SKM-1 treated with dmso at 0.1 percent for 144 hours (cell line): ENCODE measurements around the gene UQCRHL.

Source experiments
- DNase-seq: peaks from one replicate; lab custom pipeline; 2025; ENCODE audit not compliant: unreplicated experiment; lab: John Stamatoyannopoulos, UW

Gene UQCRHL

DNA sequence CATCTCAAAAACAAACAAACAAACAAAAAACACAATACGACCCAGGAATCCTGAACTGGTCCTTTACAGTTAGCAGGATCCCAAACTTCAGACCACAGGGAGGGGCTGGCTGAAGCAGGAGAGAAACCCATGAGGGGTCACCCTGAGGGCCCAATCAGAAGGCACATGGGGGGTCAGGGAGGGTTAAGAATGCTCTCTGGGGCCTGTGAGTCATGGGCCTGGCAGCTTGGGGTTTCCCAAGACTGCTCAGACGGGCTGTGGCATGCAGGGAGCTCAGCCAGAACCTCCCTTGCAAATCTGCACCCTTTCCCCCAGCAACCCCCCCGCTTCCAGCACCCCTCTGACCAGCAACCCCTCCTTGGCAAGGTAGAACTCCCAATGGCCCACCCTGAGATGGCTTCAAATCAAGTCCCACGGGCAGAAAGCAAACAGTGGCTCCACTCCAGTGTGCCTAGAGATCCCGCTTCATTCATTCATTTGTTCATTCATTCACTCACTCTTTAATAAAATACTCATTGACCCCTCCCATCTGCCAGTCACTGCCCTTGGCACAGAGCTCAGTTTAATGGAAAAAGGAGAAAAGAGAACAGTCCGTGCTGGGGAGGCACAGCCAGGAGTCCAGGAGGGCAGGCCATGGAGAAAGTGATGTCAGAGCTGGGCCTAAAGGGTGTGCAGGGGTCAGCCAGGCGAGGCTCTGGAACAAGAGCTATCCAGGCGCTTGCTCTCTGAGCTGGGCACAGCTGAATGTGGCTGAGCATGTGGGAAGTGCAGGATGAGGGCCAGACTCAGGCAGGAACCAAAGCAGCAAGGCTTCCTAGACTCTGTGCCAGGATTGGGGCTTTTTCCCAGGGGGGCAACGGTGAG, 8.2 kb downstream of the UQCRHL start:
- no peak for DNase-seq

DNA sequence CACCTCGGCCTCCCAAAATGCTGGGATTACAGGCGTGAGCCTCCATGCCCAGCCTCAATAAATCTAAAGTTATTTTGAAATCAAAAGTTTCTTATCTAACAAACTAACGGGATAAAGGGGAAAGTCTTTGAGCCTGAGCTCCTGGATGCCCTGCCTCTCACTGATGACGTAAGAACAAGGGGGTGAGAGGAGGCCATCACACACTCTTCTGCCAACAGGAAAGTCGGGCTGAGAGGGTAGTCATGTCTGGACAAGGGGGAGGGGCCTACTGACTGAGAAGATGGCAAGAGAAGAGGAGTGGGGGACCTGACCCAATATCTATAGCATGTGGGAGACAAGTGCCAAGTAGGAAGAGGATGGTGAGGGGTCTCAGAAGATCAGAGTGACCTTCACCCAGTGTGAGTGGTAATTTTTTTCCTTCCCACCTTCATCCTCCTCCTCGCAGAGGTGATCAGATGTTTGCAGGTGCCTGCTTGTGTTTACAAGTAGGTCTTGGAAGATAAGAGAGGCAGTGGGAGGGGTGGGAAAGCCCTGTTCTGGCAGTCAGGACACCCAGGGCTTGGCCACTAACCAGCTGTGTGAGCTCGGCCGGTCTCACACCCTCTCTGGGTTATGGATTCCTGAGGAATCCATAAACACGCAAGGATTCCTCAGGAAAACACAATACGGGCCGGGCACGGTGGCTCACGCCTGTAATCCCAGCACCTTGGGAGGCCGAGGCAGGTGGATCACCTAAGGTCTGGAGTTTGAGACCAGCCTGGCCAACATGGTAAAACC, 9.6 kb downstream of the UQCRHL start:
- DNase-seq, result no peak

DNA sequence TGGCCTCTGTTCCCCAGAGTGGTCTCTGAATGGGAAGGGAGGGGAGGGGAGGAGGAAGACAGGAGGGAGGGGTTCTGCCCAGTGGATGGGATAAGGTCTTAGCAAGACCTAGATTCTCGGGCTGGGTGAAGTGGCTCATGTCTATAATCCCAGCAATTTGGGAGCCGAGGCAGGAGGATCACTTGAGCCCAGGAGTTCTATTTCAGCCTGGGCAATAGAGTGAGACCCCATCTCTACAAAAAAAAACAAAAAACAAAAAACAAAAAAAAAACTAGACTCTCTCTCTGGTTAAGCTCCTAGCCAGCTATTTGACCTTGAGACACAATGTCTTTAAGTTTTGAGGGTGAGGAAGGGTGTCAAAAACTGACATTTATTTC, 11.4 kb downstream of the UQCRHL start:
- DNase-seq, result no peak

DNA sequence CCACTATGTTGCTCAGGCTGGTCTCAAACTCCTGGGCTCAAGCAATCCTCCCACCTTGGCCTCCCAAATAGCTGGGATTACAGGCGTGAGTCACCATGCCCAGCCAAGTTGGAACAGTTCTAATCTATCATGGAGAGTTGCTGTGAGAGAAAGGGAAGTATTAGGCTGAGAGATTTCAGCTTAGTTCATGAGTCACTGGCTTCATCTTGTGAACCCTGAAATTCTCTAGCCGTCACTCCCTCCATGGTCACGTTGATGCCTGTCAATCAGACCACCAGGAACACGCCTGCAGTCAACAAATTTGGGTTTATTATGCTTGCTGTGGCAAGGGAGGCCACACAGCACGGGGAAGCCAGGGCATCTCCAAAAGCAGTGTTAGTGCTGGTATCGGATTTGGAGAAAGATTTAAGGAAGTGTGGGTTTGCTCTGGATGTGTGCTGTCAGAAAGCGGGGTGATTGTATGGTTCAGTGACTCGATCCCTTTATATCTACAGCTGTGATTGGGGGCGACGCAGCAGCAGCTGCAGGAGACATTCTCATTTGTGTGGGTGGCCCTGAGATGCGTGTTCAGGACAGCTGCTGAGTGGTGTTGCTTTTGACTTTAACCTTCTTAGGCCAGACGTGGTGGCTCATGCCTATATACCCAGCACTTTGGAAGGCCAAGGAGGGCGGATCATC, 18.7 kb downstream of the UQCRHL start:
- DNase-seq, result no peak

DNA sequence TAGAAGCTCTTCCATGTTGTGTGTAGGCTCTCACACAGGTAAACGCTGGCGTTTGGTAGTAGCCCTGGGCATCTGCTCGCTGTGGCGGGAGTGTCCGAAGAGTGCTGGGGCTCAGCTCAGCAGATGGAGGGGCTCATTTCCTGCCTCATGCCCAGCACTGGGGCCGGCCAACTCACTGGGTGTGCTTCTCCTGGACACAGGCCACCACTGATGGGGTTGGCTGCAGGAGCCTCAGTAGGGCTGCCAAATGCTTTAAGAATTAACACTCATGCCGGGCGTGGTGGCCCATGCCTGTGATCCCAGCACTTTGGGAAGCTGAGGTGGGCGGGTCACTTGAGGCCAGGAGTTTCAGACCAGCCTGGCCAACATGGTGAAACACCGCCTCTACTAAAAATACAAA, 20.9 kb downstream of the UQCRHL start:
- DNase-seq, result no peak

DNA sequence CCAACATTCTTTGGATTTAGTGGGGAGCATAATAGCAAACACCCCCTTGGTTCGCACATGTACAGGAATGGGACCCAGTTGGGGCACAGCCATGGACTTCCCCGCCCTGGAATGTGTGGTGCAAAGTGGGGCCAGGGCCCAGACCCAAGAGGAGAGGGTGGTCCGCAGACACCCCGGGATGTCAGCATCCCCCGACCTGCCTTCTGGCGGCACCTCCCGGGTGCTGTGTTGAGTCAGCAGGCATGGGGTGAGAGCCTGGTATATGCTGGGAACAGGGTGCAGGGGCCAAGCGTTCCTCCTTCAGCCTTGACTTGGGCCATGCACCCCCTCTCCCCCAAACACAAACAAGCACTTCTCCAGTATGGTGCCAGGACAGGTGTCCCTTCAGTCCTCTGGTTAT, 21.8 kb downstream of the UQCRHL start:
- no peak for DNase-seq

DNA sequence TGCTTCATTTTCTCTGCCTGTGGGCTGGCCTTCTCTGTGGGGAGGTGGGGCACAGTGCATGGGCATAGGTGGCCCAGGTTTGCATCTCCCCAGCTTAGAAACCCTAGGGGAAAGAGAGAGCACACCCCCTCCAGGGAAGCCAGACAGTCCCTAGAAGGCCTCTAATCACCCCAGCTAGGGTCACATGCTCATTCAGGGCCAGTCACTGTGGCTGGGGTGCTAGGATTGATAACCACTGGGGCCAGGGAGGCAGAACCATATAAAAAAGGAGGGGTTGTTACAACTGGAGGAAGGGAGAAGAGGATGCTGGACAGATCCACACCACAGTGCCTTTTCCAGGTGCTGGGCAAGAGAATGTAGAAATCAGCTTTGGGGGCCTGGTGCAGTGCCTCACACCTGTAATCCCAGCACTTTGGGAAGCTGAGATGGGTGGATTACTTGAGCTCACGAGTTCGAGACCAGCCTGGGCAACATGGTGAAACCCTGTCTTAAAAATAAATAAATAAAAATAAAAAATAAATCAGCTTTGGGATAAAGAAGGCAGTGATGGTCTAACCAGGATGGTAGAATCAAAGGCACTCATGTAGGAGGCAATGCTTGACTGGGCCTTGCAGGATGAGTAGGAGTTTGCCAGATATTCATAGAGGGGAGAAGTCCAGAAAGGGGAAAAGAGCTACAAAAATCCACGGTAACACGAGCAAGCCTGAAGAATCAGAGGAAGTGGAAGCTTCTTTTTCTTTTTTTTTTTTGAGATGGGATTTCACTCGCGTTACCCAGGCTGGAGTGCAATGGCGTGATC, 29.3 kb downstream of the UQCRHL start:
- no peak for DNase-seq

DNA sequence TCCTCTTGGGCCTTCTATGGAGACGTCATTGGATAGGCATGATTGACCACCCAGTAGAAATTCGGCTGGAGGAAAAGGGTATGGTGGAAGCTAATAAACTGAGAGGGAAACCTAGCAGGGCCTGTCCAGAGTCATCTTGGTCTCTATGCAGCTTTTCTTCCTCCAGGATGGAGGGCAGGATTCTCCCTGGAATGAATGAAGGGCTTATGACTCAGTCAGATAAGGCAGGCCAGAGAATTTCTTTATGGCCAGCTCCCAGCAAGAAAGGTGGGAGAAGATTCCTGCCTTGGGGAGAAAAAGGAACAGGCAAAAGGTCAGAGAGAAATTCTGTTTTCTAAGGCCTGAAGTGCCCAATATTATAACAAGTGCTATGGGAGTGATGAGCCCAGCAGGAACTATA, 31.7 kb downstream of the UQCRHL start:
- DNase-seq, result no peak

DNA sequence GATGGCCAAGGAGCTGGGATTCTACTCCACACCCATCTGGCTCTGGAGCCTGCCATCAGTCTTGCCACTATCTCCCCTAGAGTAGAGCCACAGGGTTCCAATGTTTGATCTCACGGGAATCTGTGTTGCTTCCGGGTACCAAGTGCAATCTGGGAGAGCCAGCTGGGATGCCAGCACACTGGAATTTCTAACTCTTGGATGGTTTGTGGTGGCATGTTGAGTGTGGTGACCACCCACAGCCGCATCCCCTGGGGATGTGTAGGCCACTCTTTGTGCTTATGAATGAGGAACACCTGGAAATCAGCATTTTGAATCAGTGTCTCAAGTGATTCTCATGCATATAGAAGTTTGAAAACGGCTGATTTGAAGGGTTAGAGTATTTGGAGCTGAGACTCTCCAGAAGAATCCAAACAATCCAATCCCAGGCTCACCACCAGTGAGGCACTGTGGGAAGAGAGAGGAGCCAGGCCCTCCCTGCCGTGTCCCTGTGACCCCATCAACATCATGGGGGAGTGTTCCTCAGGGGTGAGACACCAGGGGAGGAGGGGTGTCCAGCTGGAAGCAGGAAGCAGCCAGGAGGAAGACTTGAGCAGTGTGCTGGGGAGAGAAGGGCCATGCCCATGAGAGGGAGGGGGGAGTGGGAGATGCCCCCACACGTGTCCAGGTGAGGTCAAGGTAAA, 35.5 kb downstream of the UQCRHL start:
- DNase-seq, result no peak

DNA sequence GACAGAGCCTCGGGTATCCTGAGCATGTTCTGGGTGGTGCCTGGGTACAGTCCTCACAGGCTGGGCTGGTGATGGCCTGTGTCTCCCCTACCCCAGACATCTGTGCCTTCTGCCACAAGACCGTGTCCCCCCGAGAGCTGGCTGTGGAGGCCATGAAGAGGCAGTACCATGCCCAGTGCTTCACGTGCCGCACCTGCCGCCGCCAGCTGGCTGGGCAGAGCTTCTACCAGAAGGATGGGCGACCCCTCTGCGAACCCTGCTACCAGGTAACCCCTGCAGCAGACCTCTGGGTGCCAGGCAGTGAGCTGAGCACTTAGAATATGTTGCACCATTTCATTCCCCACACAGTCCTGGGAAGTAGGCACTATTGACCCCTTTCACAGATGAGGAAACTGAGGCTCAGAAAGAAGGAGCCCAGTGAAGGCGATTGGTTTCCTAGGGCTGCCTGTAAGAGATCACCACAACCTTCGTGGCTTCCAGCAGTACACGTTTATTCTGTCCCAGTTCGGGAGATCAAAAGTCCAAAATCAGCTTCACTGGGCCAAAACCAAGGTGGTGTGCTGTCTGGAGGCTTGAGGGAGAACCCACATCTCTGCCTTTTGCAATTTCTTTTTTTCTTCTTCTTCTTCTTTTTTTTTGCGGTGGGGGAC, 37.0 kb downstream of the UQCRHL start:
- no peak for DNase-seq

DNA sequence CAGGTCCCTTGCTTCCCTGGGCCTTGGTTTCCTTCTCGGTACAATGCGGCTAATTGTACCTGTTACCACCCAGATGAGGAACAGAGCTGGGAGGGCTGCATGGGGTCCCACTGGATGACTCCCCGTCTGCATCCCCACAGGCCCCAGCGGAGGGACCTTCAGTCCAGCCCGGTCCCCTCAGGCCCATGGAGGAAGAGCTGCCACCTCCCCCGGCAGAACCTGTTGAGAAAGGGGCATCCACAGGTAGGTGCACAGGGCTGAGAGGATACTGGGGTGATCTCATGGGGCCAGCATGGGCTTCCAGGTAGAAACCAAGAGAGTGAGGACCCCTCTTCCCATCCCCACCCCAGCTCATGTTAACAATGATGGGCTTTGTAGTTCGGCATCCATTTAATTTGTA, 39.1 kb downstream of the UQCRHL start:
- no peak for DNase-seq

DNA sequence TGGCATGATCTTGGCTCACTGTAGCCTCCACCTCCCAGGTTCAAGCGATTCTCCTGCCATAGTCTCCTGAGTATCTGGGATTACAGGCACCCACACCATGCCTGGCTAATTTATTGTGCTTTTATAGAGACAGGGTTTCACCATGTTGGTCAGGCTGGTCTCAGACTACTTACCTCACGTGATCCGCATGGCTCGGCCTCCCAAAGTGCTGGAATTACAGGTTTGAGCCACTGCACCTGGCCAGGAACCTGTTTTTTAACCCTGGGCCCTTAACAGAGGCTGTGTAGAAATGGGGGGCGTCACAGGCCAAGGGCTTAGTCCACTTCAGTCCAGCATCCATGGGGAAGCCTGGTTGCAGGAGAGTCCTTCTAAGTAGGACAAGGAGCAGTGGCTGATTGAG, 39.5 kb downstream of the UQCRHL start:
- no peak for DNase-seq

DNA sequence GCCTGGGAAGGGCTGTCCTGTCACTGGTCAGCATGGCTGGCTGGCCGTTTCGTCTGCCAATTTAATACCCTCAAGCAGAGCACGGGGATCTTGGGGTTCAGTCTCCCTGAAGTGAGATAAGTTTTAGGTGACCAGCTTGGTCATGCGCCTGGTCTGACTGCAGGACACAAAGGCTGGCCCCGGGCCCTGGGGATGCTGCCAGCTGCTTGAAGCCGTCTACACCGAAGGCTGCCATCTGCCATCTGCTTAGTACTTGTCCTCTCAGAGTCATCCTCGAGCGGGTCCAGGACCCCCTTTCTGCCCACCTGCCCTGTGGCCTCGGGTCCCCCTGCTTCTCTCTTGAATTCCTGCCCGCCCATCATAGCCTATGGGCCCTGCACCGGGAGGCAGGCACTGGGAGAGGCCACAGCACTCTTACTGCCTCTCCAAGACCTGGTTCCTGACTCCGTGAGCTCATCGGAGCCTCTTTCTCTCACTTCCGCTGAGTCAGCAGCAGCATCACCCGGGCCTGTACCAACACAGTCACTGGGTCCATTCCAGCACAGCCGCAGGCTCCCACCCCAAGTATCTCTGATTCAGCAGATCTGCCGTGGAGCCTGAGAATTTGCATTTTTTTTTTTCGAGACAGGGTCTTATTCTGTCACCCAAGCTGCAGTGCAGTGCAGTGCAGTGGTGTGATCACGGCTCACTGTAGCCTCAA, 41.8 kb downstream of the UQCRHL start:
- no peak for DNase-seq

DNA sequence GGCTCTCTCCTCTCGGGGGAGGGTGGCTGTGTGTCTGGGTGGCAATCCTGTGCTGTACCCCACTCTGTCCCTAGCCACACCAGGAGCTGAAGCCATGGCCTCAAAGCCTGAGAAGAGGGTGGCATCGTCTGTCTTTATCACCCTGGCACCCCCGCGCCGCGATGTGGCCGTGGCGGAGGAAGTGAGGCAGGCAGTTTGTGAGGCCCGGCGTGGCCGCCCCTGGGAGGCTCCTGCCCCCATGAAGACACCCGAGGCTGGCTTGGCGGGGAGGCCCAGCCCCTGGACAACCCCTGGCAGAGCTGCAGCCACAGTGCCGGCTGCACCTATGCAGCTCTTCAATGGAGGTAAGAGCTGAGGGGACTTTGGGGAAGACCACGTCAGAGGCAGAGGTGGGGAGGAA, 42.6 kb downstream of the UQCRHL start:
- DNase-seq, result no peak

DNA sequence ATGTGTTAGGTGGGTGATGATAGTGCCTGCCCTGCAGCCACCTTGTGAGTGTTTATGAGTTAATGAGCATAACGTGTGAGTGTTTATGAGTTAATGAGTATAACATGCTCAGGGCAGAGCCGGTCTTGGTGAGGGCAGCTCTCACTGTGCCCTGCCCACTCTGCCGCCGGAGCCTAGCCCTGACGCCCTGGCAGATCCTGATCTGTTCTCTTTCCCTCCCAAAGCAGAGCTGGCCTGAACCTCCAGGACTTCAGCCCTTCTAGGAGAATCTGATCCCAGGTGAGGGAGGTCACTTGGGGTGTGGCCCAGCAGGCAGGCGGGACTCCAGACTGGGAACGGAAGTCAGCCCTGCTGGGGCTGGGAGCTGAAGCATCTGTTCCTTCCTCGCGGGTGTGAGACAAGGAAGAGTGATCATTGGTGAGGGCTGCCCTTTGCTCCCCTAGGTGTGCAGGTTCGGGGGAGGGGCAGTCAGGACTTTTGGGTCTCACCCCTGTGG, 43.1 kb downstream of the UQCRHL start:
- DNase-seq, result no peak

DNA sequence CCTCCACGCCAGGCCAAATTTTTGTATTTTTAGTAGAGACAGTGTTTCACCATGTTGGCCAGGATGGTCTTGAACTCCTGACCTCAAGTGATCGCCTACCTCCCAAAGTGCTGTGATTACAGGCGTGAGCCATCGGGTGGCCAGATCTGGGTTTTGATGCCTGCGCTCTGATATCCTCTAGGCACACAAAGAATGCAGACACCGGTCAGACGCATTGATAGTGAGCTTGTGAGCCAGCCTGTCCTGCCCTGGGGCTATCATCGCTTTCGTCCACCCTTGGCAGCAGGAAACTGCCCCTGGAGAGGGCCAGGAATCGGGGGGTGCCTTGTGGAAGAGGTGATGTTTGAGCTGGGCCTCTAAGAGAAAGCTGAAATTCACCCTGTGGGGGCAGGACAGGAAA, 44.9 kb downstream of the UQCRHL start:
- DNase-seq, result no peak

DNA sequence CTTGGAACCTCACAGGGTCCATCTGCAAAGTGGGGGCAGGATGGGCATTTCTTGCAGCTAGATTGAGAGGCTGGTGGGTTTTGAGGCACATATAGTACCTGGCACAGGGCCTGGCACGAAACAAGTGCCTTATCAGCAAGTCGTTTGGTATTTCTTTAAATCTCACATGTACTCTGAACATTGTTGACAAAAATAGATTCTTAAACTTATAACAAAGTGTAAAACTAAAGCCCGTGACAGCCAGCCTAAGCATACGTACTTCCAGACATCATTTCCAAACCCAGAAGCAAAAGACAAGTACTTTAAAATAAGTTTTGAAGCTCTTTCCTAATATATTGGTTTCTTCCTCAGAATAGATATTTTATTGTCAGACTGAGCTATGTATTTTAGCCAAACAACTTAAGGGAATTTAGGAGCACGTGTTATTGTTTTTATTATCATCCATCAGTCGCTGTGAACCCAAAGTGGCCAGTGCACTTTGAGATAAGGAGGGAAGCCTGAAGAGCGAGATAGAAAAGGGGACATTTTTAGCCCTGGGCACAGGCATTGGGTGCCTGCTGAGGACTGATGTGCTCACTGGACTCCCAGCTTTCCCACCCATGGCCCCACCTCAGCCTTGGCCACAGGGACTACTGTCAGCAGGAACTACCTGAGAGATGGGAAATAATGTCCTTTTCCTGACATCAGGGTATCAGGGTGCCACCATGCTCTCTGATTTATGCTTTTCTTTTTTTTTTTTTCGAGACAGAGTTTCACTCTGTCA, 45.9 kb downstream of the UQCRHL start:
- no peak for DNase-seq

DNA sequence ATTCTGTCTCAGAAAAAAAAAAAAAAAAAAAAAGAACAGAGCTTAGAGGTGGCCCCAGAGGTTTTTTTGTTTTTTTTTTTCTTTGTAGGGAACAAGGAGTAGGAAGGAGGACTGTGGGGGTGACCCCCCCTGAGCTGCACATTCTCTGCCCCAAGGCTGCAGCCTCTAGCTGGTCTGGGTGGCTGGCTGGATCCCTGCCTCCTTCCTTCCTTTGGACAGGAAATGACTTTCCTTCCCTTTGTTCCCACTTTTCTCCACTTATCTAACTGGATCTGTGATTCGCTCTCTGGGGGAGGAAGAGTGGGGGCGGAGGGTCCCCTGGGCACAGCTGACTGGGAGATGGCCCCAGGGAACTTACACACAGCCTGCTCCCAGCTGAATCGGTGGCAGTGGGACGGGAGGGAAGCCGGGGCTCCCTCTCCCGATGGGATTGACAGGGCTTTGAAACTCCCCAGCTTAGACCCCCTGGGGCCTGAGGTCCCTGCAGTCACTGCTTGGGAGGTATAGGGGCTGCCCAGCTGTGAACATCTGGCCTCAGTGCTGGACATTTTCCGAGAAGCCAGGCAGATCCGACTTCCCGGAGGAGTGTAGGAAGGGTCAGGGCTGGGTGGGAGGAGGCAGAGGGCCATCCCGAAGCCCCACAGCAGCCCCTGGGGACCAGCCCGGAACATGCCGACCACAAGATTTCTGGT, 46.8 kb downstream of the UQCRHL start:
- DNase-seq, result no peak
